A549 (cell line): Measurements from ENCODE around the gene TXNDC8. TPM values are rescaled to one million over a fixed set of nuclear protein-coding genes. Genes with fewer than 3 reads are reported as not detected.

ENCODE experiments used
- ATAC-seq, 2 experiments: fragments of 200-7000 bp in 1 of 2; fragments of >200 bp in 1 of 2; cut with Nextera tagmentation in 1 of 2; cut with Tn5 transposase in 1 of 2; 3 replicates each; pipeline versions ENCODE4 v1.8.0 to v1.9.1; 2018 to 2020; ENCODE audit warnings: mild to moderate bottlenecking in 1 of 2, moderate library complexity in 1 of 2
- CTCF ChIA-PET: fragments of 300-600 bp; sonication (Branson Sonifier 250); formaldehyde crosslinking; extraction: SDS; loops from one replicate; lab custom pipeline; 2021; ENCODE audit warnings: antibody characterized with exemption, inconsistent platforms; lab: Yijun Ruan, JAX
- POLR2A ChIA-PET: fragments of 350-600 bp; formaldehyde crosslinking; extraction: SDS; loops from one replicate; lab custom pipeline; 2021; ENCODE audit warnings: antibody characterized with exemption, inconsistent platforms; lab: Yijun Ruan, JAX
- DNase-seq, 2 experiments: peaks; one replicate each; pipeline versions ENCODE4 v3.0.0 to v3.0.0-alpha.2; 2011 to 2016; ENCODE audit warnings: low read depth in 1 of 2, low spot score in 1 of 2
- FAIRE-seq: peaks from 2 replicates; lab custom pipeline; 2011; peaks lifted over from hg19 to GRCh38; lab: Jason Lieb, UNC
- H3K27ac ChIP-seq, 2 experiments: fragments of >200 bp; sonication (Bioruptor Twin); formaldehyde crosslinking; 3 replicates each; pipeline ENCODE4 v1.5.1; 2016 to 2017
- H3K4me1 ChIP-seq: fragments of >200 bp; sonication (Bioruptor Twin); formaldehyde crosslinking; 3 replicates; pipeline ENCODE4 v1.6.1; 2016
- H3K4me2 ChIP-seq: fragments of >200 bp; sonication (Bioruptor Twin); formaldehyde crosslinking; 3 replicates; pipeline ENCODE4 v1.6.1; 2016
- H3K4me3 ChIP-seq: fragments of >200 bp; sonication (Bioruptor Twin); formaldehyde crosslinking; 3 replicates; pipeline ENCODE4 v1.5.1; 2016
- H3K9me3 ChIP-seq: fragments of >200 bp; sonication (Bioruptor Twin); formaldehyde crosslinking; 3 replicates; pipeline ENCODE4 v1.6.1; 2016
- BHLHE40 ChIP-seq: IDR thresholded peaks from 2 replicates; pipeline ENCODE4 v1.6.1; 2012; ENCODE audit warnings: low read depth, low read length, inconsistent platforms
- CBX8 ChIP-seq: fragments of 200-600 bp; sonication (generic); IDR thresholded peaks from 2 replicates; pipeline ENCODE4 v1.6.1; 2016
- CEBPB ChIP-seq, 2 experiments: fragments of >200 bp in 1 of 2; sonication (Bioruptor Twin) in 1 of 2; formaldehyde crosslinking in 1 of 2; IDR thresholded peaks; 2 replicates each; pipeline ENCODE4 v1.6.1; 2012 to 2016
- CHD2 ChIP-seq: fragments of 150-350 bp; IDR thresholded peaks from 2 replicates; pipeline ENCODE4 v1.6.1; 2014; ENCODE audit warnings: low read length; ENCODE audit not compliant: partially characterized antibody
- ELK1 ChIP-seq: fragments of 150-350 bp; IDR thresholded peaks from 2 replicates; pipeline ENCODE4 v1.6.1; 2014; ENCODE audit warnings: low read depth, mild to moderate bottlenecking, low read length
- EP300 ChIP-seq, 2 experiments: fragments of >200 bp; sonication (Bioruptor Twin); formaldehyde crosslinking; IDR thresholded peaks; 2 replicates in 1 of 2; 3 replicates in 1 of 2; pipeline ENCODE4 v1.6.1; 2016 to 2017
- FOXS1 ChIP-seq: fragments of 250-450 bp; sonication (Bioruptor Pico); IDR thresholded peaks from 2 replicates; pipeline ENCODE4 v1.5.0; 2020; ENCODE audit warnings: mild to moderate bottlenecking, moderate library complexity
- GATA3 ChIP-seq: IDR thresholded peaks from 2 replicates; pipeline ENCODE4 v1.6.1; 2012; ENCODE audit warnings: borderline replicate concordance
- HES2 ChIP-seq: fragments of >200 bp; sonication (Bioruptor Twin); formaldehyde crosslinking; IDR thresholded peaks from 2 replicates; pipeline ENCODE4 v1.6.1; 2016
- MAFK ChIP-seq: fragments of 450-650 bp; IDR thresholded peaks from 2 replicates; pipeline ENCODE4 v1.6.1; 2014; ENCODE audit not compliant: partially characterized antibody
- MAX ChIP-seq: IDR thresholded peaks from 2 replicates; pipeline ENCODE4 v1.6.1; 2012
- POLR2A ChIP-seq: IDR thresholded peaks from 2 replicates; pipeline ENCODE4 v1.6.1; 2012; ENCODE audit warnings: mild to moderate bottlenecking, low read length
- RNF2 ChIP-seq: fragments of 200-600 bp; sonication (generic); IDR thresholded peaks from 2 replicates; pipeline ENCODE4 v1.6.1; 2016; ENCODE audit warnings: low read depth, mild to moderate bottlenecking, antibody characterized with exemption, moderate library complexity, borderline replicate concordance
- SREBF2 ChIP-seq: fragments of 450-650 bp; IDR thresholded peaks from 2 replicates; pipeline ENCODE4 v1.6.1; 2014; ENCODE audit warnings: mild to moderate bottlenecking, moderate library complexity
- USF2 ChIP-seq: fragments of 450-650 bp; IDR thresholded peaks from 2 replicates; pipeline ENCODE4 v1.6.1; 2014; ENCODE audit warnings: antibody characterized with exemption
- ZC3H11A ChIP-seq: fragments of 450-650 bp; IDR thresholded peaks from 2 replicates; pipeline ENCODE4 v1.6.1; 2014; ENCODE audit warnings: antibody characterized with exemption, mild to moderate bottlenecking
- ZNF302 ChIP-seq: fragments of 250-450 bp; sonication (Bioruptor Pico); IDR thresholded peaks from 2 replicates; pipeline ENCODE4 v1.9.0; 2021; ENCODE audit warnings: inconsistent platforms, mild to moderate bottlenecking, moderate library complexity
- WGBS: methylation state at CpG from one replicate; pipeline ENCODE4 v1.1.6; 2017; ENCODE audit errors: missing lambda C conversion rate; 5-methylcytosine and 5-hydroxymethylcytosine counted together
- polyA plus RNA-seq, 4 experiments: library from polyadenylated mRNA; depleted of rRNA in 3 of 4; stranded (reverse); fragments of >200 nt; fragmentation: RNase III in 1 of 4; extraction: RNeasy Plus Mini Kit Qiagen cat#74134 plus additional on column Dnase treatment in 1 of 4; gene quantifications; 2 replicates in 3 of 4; 3 replicates in 1 of 4; pipeline ENCODE4 v1.2.3, GENCODE V29; 2011 to 2017

The TXNDC8 gene
- polyA plus RNA-seq, 2 of the 4 experiments (the other 2 are of a cell fraction), result not detected

GRCh38 chr9:110330484-110331105, 7.1 kb downstream of the TXNDC8 start:
- no peak overlapping the region for H3K27ac ChIP-seq

GRCh38 chr9:110329639-110330230, 7.9 kb downstream of the TXNDC8 start:
- Histone ChIP-seq H3K9me3 (peaks cover 6% of the 10 kb centered on the region; the same call in 2 of the 3 replicates), H3K4me2 (no peak overlapping the region), H3K27ac (no peak overlapping the region), H3K4me3 (no peak overlapping the region), H3K4me1 (no peaks in the 10 kb centered on the region)
- ChIA-PET CTCF (interaction anchor here (1.0 kb wide), 1 partner anchor 9 kb away, joined by 4 read pairs; no protein-coding TSS in a partner anchor), POLR2A (no interaction called here)
- WGBS, result 63% methylated on average over 5 of the region's 5 CpGs
- no peak for TF ChIP-seq ZNF302 (CRISPR knock-in tag)
- no peak for TF ChIP-seq BHLHE40
- no peak for TF ChIP-seq RNF2
- TF ChIP-seq SREBF2, result no peak
- TF ChIP-seq MAFK, result no peak
- no peak for TF ChIP-seq USF2
- FAIRE-seq, result no peak
- ATAC-seq, result no peak
- DNase-seq, result no peak

More at GRCh38 chr9:110330484-110331105, 7.1 kb downstream of the TXNDC8 start:
- FAIRE-seq (no peak), ATAC-seq (no peak), DNase-seq (no peak)
- Histone ChIP-seq H3K9me3 (peaks cover 6% of the 10 kb centered on the region; the same call in 2 of the 3 replicates), H3K4me3 (no peak overlapping the region), H3K4me2 (no peak overlapping the region), H3K4me1 (no peaks in the 10 kb centered on the region)
- ChIA-PET CTCF (interaction anchor here (1.0 to 1.3 kb wide), 2 partner anchors 10 kb away, joined by 4 read pairs; no protein-coding TSS in a partner anchor), POLR2A (no interaction called here)
- TF ChIP-seq CHD2, result no peak
- TF ChIP-seq MAX, result no peak
- TF ChIP-seq FOXS1 (CRISPR knock-in tag), result no peak
- no peak for TF ChIP-seq CEBPB (IDR thresholded peaks at IDR 0.05)
- TF ChIP-seq ZC3H11A, result no peak
- no peak for TF ChIP-seq GATA3
- 73% methylated on average over 1 of the region's 1 CpG for WGBS

GRCh38 chr9:110328763-110329162, 8.9 kb downstream of the TXNDC8 start:
- FAIRE-seq, result no peak
- Histone ChIP-seq H3K4me2 (no peak overlapping the region), H3K27ac (no peak overlapping the region), H3K9me3 (peaks cover 6% of the 10 kb centered on the region; the same call in 2 of the 3 replicates)
- 87% methylated on average over 1 of the region's 1 CpG for WGBS
- ATAC-seq, result no peak
- no peak for TF ChIP-seq EP300 (IDR thresholded peaks at IDR 0.05)
- no peak for TF ChIP-seq POLR2A
- TF ChIP-seq, all 56 proteins: peak for 0
- ChIA-PET CTCF (interaction anchor here (1.0 kb wide), 1 partner anchor 11 kb away, joined by 4 read pairs; no protein-coding TSS in a partner anchor), POLR2A (no interaction called here)
- no peak for DNase-seq
- Histone ChIP-seq H3K4me3 (no peak overlapping the region), H3K4me1 (no peaks in the 10 kb centered on the region)

- ATAC-seq, result no peak
- TF ChIP-seq ELK1, result no peak
- TF ChIP-seq CBX8, result no peak
- TF ChIP-seq CEBPB (IDR thresholded peaks at IDR 0.05), result 0 out of 4 replicates have a peak, but pooled peaks of 1 of the 2 experiments have one; percentile 15
- no peak for TF ChIP-seq HES2
- Histone ChIP-seq H3K27ac (no peak overlapping the region), H3K4me1 (no peaks in the 10 kb centered on the region), H3K9me3 (peaks cover 6% of the 10 kb centered on the region; the same call in 2 of the 3 replicates), H3K4me2 (no peak overlapping the region), H3K4me3 (no peak overlapping the region)
- CTCF ChIA-PET, result interaction anchor here (1.0 kb wide), 1 partner anchor 12 kb away, joined by 4 read pairs; no protein-coding TSS in a partner anchor
- WGBS, result 71% methylated on average over 1 of the region's 1 CpG
- no peak for FAIRE-seq
- DNase-seq, result no peak
- POLR2A ChIA-PET, result no interaction called here
Measured at GRCh38 chr9:110327716-110328115, 9.9 kb downstream of the TXNDC8 start.
